ENCODE results near the gene NAV2.

NAV2 gene

DNA sequence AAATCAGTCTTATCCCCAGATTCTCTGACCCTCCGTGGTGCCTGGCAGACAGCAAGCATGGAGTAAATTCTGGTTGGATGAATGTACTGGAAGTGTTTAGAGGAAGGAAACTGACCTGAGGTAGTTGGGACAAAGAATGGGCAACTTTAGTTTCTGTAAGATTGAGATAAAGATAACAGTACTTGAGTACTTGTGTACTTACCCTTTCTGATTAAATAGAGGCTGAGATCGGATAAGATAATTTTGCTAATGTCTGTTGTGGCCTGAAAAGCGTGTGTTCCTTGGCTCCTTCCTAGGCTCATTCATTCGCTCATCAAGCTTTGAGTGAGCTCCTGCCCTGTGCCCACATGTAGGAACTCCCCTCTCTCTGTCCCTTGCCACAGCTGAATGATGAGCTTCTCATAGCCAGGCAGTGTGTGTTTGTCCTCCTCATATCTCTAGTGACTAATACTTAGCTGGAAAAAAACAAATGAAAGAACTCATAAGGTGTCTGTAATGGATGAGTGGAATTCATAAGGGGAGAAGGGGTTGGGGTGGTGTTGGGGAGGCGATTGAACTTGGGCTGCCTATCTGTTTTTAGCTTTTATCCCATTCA is 329.5 kb downstream of the NAV2 start:
- DNase-seq (ENCODE audit: low read depth): no peak

DNA sequence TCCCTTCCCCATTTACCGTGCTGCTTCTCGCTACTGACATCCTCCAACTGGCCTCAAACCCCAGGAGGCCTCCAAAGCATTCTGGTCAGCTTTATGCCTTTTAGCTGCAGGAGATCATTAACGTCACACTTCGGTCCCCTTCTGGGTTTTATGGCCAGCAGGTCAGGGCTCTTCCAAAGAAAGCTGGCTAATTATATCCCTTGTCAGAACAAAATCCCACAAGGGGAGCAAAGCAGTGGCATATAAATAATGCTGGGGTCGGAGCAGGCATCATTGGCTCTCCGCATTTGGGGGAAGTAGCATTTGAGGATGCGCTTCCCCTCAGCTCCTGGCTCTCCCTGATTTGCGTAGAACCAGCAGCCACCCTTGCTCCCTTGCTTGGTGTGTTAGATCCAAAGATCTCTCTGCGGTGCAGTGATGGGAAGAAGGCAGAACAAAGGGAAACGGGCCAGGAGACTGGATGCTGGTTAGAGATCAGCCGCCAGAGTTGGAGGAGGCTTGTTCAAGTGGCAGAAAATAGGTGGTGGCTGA is 330.2 kb downstream of the NAV2 start:
- DNase-seq (ENCODE audit: low read depth): no peak

DNA sequence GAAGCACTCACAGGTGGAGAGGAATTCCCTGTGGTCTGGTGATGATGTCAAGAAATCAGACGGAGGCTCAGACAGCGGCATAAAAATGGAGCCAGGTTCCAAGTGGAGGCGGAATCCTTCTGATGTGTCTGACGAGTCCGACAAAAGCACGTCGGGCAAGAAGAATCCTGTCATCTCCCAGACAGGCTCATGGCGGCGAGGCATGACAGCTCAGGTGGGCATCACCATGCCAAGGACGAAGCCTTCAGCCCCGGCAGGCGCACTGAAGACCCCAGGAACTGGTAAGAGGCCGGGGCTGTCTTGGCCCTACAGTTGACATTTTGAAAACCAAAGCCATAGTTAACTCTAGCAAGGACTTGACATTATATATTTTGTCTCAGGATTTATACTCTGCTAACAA is 331.4 kb downstream of the NAV2 start:
- no peak for DNase-seq (ENCODE audit: low read depth)

DNA sequence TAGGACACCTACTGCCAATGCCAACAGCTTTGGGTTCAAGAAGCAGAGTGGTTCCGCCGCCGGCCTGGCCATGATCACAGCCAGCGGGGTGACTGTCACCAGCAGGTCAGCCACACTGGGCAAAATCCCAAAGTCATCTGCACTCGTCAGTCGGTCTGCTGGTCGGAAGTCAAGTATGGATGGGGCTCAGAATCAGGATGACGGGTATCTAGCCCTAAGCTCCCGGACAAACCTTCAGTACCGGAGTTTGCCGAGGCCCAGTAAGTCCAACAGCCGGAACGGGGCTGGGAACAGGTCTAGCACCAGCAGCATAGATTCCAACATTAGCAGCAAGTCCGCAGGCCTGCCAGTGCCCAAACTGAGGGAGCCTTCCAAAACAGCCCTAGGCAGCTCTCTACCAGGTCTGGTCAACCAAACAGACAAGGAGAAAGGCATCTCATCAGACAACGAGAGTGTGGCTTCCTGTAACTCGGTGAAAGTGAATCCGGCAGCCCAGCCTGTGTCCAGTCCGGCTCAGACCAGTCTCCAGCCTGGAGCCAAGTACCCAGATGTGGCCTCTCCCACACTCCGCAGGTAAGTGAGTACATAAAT is 332.6 kb downstream of the NAV2 start:
- DNase-seq (ENCODE audit: low read depth): no peak

DNA sequence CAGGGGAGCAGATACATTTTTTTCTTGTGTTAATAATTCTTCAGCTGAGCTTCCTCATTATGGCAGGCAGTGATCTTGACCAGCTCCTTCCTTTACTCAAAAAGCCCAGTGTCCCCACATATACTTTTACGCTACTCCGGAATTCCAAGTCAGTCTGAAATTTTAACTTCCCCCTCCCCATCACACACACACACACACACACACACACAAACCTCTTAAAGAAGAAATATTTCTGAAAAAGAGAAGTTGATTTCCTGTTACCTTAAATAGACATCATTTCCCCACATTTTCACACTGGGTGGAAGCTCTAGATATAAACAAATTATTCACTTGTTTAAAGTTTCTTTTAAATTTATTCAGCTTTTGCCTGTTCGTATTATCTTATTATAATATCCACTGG is 333.8 kb downstream of the NAV2 start:
- no peak for DNase-seq (ENCODE audit: low read depth)

DNA sequence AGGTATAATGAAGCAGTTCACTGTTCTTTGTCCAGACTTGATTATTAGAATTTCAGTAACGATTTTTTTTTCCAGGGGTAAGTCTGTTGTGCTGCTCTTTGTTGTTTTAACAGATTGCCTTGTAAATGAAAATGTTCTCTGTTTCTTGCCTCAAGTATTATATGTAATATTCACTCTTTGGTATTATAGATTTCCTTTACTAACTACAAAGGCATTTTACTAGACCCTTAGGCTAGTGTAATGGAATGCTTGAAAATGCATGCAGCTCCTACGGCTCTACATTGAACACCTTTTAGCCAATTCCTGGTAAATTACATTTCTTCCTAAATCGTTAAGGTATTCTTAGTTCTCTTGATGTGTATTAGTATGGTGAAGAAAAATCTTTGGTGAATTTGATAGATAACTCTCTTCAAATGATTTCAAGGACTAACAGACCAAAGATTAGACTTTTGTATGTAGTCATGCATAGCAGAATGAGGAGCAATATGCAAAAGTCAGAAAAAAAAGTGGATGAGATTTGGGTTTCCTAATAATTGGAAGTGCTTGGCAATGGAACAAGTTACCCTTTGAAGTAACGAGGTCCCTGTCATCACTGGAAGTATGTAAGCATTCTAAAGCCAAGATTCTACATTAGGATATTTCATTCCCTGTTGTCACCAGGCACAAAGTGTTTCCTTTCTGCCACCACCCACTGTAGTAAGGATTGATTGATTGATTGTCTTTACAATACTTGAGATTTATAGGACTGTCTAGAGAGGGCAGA is 334.6 kb downstream of the NAV2 start:
- no peak for DNase-seq (ENCODE audit: low read depth)

DNA sequence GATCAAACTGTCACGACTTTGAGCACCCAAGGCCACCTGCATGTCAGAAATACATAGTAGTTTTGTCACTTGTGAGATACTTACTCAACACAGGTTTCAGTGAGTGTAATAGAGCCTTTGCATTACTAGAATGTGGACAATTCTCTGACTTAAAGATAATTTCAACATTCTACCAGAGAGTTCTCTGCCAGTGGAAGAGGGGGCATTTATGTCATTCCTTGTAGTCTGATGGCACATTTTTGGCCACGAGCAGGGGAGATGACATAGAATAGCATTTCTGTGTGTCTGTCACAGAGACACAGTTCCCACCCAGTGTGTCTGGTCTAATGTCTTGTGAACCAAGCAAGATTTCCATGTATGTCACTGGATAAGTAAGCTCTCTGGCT is 335.1 kb downstream of the NAV2 start:
- no peak for DNase-seq (ENCODE audit: low read depth)

DNA sequence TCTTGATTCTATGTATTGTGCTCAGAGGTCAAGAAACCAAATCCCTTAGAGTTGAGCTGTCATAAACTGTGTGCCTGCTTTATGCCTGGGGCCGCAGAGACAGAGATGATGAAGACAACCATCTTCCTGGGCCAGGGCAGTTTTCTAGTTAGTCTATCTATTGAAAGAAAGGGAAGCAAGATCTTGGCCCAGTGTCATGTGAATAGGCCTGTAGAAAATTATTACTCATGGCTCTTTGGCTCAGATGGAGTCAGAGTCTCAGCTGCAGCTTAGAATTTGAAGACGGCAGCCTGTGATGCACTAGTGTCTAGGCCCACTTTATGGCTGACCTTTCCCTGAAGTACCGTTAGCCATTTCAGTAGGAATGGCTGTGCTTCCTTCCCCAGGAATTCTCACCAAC is 335.6 kb downstream of the NAV2 start:
- DNase-seq (ENCODE audit: low read depth): peak; percentile 29

DNA sequence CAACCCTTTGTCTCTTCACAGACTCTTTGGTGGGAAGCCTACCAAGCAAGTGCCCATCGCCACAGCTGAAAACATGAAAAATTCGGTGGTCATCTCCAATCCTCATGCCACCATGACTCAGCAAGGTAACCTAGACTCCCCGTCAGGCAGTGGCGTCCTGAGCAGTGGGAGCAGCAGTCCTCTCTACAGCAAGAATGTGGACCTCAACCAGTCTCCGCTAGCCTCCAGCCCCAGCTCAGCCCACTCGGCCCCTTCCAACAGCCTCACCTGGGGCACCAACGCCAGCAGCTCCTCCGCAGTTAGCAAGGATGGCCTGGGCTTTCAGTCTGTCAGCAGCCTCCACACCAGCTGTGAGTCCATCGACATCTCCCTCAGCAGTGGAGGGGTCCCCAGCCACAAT is 336.1 kb downstream of the NAV2 start:
- no peak for DNase-seq (ENCODE audit: low read depth)

DNA sequence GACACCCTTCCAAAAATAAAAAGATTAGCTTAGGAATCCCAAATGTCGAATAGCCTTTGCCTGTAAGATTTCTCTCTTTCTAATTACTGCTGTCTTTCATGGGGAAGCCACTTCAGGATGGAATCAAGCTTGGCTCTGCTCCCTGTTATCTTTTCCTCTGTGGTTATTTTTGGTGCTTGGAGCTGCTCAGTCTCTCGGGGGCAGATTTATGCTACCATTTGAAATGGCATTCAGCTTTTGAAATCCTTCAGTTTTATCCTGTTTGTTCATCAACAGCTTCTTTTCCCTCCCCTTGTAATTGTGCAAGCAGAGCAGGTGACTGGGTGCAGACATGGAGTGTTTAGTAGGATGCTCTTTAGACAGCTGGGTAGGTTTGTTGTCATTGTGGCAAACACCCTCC is 336.6 kb downstream of the NAV2 start:
- no peak for DNase-seq (ENCODE audit: low read depth)

DNA sequence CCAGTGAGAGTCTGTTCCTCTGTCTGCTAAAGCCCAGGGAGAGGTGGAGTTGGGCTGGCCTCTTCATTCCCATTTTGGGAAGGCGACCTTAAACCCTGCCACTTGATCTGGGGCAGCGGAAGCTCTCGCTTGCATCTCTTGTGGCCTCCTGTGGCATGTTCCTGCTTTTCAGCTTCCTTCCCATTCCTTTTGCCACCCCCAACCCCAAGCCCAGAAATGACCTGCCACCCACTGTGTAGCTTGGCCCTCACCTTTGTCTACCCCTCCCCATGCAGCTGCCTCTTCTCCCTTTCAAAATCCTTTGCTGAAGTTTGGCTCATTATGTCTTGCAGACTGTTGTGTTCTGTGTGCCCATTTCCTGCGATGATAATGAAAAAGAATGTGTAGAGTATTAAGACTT is 337.4 kb downstream of the NAV2 start:
- DNase-seq (ENCODE audit: low read depth): no peak

DNA sequence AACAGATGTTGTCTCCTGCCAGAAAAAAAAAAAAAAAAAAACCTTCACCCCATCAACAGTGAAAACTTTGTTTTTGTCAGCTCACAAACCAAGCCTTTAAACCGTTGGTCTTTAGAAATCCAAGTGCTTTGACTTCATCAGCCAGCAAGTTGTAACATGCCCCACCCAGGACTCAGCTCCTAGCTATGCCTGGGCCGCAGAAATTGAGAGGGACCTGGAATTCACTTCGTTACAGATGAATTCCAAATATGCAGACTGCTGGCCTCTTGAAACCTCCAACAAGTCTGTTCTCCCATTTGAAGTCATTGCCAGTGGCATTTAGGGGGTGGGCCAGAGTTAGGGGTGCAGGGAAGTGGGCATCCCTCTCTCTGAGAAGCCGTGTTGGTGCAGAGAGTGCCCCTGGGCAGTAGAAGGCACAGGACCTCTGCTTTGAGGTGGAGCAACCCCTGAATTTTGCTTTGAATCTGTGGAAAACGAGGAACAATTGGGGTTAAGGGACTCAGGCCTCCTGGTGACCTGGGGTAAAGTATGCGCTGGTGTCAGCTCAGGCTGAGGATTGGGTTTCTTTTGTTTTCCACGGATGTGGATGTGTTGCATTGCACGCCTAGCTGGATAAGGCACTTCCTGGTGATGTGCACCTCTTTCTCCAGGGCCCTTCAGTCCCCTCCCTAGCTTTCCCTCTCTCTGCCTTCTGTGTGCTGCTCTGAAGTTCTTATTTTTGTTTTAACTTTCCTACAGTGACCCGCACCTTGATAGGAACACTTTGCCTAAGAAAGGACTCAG is 338.1 kb downstream of the NAV2 start:
- DNase-seq (ENCODE audit: low read depth): no peak

DNA sequence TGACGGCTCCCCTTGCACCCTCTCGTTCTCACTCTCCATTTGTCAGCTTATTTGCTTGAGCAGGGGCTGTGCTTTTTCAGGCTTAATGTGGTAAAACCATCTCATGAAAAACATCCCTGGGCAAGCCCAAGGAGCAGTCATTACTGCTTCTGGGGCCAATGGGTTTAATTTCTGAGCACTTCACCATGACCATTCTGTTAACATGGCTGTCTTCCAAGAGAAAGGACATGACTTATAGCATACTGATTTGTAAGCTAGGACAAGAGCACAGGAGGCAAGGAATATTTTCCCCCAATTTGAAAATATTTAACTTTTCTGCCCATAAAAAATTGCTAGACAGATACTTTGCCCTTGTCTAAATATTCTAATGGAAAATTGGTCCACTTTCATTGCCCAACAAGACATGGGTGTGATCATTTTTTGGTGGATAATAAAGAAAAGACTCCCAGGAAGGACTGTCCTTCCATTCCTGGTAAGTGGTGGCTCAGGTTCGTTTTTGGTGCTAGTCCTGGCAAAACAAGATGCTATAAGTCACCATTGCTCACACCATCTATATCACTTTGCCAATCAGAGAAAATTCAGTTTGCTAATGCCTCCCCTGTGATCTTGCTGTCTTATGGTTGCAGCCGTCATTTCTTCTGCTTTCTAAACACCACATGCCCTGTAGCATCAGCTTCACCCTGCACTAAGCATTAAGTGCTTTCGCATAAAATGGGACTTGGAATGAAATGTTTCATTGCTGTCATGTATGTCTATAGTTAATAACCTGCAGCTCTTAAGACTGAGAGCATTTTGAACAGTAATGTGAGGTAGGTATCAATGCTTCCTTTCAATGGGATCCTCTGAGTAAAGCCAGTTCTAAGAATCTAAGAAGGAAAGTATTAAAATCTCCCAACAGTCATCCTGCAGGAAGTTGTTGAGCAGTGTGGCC is 339.1 kb downstream of the NAV2 start:
- DNase-seq (ENCODE audit: low read depth): no peak

DNA sequence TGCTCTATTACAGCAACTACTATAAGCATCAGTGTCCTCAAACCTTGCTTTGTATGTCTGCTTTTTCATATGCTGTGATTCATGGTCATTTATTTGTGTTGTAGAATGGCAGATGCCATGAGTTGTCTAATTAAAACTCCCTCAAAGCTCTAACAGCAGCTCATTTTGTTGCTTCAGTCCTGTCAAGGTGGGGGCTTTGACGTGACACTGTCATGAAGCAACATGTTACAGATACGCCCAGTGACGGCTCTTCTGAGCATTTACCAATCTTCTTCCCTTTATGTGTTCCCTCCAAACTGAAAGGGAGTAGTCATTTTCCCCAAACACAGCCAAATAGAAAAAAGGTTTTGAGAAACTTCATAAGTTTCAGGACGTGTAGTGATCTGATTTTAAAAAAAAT is 340.9 kb downstream of the NAV2 start:
- DNase-seq (ENCODE audit: low read depth): no peak

DNA sequence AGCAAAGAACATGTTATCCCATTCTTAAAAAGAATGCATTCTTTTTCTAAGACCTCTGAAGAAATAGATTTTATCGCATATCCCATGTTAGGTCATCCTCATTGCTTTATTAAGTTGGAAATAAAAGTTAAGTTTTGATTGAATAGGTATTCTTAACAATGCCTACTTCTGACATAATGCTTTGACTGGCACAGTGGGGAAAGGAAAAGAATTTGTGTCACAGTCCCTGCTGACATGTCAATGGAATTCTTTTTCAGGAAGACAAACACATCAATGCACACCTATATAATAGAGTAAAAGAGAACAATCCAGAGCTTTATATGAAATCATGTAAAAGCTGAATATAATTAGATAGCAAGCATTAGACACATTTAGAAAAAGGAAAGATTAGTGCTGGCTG is 341.9 kb downstream of the NAV2 start:
- DNase-seq (ENCODE audit: low read depth): no peak

DNA sequence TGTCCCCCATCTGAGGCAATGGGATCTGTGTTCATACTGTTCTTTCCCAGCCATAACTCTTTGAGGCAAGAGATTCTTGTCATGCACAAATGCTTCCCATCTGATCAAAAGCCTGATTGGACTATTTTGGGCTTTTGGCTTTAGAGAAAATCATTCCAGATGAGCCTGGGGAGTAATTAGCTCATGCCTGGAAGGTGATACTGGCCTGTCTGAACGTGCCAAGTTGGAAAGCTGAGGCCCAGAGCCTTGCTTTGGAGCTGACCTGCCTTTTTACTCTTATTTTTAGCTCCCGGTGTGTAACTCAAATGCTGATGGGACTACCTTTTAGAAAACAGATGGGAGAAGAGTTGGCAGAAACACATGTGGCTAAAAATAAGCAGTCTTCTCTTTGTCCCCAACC is 342.7 kb downstream of the NAV2 start:
- DNase-seq (ENCODE audit: low read depth): no peak

DNA sequence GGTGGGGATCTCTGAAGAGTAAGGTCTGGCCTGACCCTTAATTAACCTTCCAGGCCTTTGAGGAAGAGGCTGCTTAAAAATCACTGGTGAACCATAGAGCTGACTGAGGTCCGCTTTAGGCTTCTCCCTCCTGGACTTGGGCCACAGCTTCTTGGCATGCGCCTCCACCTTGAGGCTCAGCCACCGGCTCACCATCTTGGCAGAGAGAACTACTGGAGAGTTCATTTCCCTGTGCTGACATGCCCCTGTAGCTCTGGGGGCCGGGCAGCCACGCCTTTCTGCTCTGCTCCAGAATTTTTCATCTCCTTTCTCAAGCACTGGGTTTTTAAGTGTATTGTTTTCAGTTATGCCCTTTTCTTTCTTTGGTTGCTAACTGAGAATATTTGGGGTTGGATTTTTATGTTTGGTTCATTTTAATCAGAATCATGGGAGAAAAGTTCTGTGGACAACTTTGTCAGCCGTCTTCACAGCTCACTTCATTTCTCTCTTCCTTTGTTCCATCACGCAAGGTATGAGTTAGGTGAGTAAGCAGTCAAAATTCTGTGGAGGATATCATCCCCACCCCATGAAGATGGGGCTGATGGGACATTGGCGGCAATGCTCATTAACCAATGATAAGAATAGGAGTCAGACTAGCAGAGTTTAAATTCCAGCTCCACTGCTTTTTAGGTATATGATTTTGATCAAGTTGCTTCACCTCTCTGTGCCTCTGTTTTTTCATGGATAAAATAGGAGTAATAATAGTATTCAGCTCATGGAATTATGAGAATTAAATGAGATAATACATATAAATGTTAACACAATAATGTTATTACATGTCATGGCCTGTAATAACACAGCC is 343.7 kb downstream of the NAV2 start:
- DNase-seq (ENCODE audit: low read depth): no peak

DNA sequence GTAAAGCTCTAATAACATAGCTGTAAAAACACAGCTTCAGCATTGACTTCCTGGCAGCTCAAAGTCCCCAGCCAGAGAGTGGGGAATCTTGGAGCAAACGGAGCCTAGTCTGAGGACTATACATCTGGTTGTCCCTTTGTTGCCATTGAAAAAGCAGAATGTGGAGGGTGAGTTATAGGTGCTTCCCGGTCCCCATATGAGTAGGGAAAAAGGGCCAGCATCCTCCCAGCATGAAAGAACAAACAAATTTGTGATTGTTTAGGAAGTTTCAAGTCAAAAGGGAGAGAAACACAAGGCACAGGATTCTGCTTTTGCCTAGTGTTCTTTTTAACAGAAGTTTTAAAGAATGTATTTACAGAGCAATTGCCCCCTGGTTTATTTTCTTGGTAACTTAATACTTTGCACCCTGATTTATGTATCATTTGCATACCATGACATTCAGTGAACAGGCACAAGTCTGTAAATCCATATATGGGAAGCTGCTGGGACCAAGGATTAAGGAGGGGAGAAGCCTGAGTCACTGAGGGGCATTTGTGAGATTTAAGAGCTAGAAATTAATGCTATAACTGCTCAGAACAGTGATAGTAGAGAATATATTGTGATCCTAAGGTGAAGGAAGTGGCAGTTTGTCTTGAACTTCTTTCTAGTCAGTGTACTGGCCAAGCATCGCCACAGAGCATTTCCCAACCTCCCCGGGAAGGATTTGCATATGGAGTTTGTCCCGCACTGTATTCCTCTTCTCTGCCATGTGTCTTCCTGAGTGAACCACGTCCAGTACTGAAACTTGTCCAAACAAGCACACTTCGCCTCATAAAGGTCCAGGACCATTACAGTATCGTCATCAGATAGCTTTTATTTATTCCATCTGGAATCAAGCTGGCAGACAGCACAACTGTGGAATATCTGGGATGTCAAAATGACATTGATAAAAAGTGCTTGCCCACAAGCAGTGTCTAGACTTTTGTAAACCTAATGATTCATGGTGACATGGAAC is 344.6 kb downstream of the NAV2 start:
- DNase-seq (ENCODE audit: low read depth): no peak

DNA sequence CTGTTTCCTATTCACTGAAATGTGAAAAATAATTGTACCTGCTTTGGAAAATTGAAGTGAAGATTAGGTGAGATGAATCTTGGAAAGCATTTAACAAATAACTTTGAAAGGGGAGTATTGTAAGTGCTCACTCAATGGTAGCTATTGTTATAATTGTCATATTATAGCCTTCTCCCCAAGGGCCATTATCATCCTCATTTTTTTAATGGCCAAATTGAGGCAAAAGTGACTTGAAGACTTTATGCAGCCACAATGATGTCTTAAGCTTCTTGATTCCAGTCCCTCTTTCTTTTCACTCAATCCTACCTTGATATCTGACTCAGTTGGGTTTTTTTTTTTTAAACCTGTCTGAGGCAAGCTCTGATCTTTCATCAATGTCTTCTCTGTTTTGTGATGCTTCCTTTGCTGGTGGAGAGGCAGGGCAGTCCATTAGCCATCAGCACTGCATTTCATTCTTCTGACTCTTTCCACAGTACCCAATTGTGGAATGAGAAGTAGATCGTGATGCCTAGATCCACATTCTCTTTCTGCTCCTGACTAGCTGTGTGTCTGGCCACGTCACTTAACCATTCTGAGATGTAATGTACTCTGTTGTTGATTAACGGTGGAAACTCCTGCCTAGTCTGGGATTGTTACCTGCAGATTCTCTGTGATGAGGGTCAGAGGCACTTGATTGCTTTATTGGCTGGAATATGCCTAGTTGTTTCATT is 346.3 kb downstream of the NAV2 start:
- no peak for DNase-seq (ENCODE audit: low read depth)
